GM12878 (cell line): ENCODE results near the gene TEX2. TPM values are rescaled to one million over a fixed set of nuclear protein-coding genes. Genes with fewer than 3 reads are reported as not detected.
A peak's percentile ranks its signal among the peaks of the same experiment; 100 is the strongest.

Experiments
- BHLHE40 ChIP-seq, 2 experiments: fragments of 450-650 bp in 1 of 2; IDR thresholded peaks; 2 replicates each; pipeline ENCODE4 v1.6.1; 2011 to 2017; ENCODE audit warnings: low read depth in 2 of 2, borderline replicate concordance in 1 of 2, improper control_type of control experiment in 1 of 2, low read length in 1 of 2, mild to moderate bottlenecking in 1 of 2
- EP300 ChIP-seq, 2 experiments: fragments of 150-350 bp in 1 of 2; IDR thresholded peaks; 2 replicates each; pipeline ENCODE4 v1.6.1; 2011 to 2012; ENCODE audit warnings: low read depth in 2 of 2, low read length in 2 of 2, borderline replicate concordance in 1 of 2, improper control_type of control experiment in 1 of 2, inconsistent platforms in 1 of 2; ENCODE audit not compliant: control insufficient read depth in 1 of 2
- MEF2B ChIP-seq: fragments of 450-650 bp; IDR thresholded peaks from 2 replicates; pipeline ENCODE4 v1.6.1; 2018; ENCODE audit warnings: mild to moderate bottlenecking, moderate library complexity; ENCODE audit not compliant: partially characterized antibody, poor library complexity, severe bottlenecking
- PAX5 ChIP-seq: IDR thresholded peaks from 2 replicates; pipeline ENCODE4 v1.6.1; 2011; ENCODE audit warnings: low read depth, low read length, borderline replicate concordance
- RAD21 ChIP-seq: IDR thresholded peaks from 2 replicates; pipeline ENCODE4 v1.6.1; 2011; ENCODE audit warnings: mild to moderate bottlenecking, low read depth, low read length, moderate library complexity; ENCODE audit not compliant: insufficient read depth
- SMC3 ChIP-seq: IDR thresholded peaks from 2 replicates; pipeline ENCODE4 v1.6.1; 2011; ENCODE audit warnings: low read length, improper control_type of control experiment, borderline replicate concordance
- ZZZ3 ChIP-seq: IDR thresholded peaks from 2 replicates; pipeline ENCODE4 v1.6.1; 2011; ENCODE audit warnings: low read depth; ENCODE audit not compliant: control insufficient read depth, insufficient read length
- polyA plus RNA-seq, 11 experiments: library from polyadenylated mRNA; depleted of rRNA in 4 of 11; unstranded in 6 of 11; stranded (reverse) in 5 of 11; fragments of >200 nt; fragmentation: Nextera tagmentation in 4 of 11; fragmentation: Illumina TruSeq in 1 of 11; extraction: Ambion mirVana in 4 of 11; extraction: Trizol in 1 of 11; gene quantifications; 1 replicate in 1 of 11; 2 replicates in 10 of 11; pipeline versions ENCODE4 v1.2.1 to v1.2.3, GENCODE V29; 2011 to 2016; ENCODE audit warnings: inconsistent platforms in 2 of 11, missing spikeins in 2 of 11, low read depth in 1 of 11
- total RNA-seq, 4 experiments: library from RNA; depleted of rRNA in 3 of 4; stranded (reverse); fragments of >200 nt in 3 of 4; fragmentation: Illumina TruSeq in 1 of 4; extraction: Trizol in 1 of 4; gene quantifications; 2 replicates each; pipeline versions ENCODE4 v1.2.1 to v1.2.3, GENCODE V29; 2013 to 2021
- TF ChIP-seq, protein P1 (sequence below), 3 experiments: IDR thresholded peaks in 2 of 3; conservative IDR thresholded peaks in 1 of 3; 2 replicates each; pipeline ENCODE4 v1.5.1; 2011; ENCODE audit warnings: low read depth in 3 of 3, low read length in 3 of 3, mild to moderate bottlenecking in 3 of 3, control low read depth in 2 of 3, moderate library complexity in 2 of 3, inconsistent platforms in 1 of 3, mixed read lengths in 1 of 3; ENCODE audit not compliant: control insufficient read depth in 2 of 3, insufficient read depth in 1 of 3; ENCODE audit errors: extremely low read depth in 1 of 3
- TF ChIP-seq, protein P2 (sequence below): fragments of 450-650 bp; IDR thresholded peaks from 2 replicates; pipeline ENCODE4 v1.6.1; 2016; ENCODE audit warnings: mild to moderate bottlenecking
- TF ChIP-seq, protein P3 (sequence below): fragments of 450-650 bp; IDR thresholded peaks from 2 replicates; pipeline ENCODE4 v1.6.1; 2018; ENCODE audit warnings: borderline replicate concordance, mild to moderate bottlenecking; ENCODE audit not compliant: partially characterized antibody

TEX2 gene
- total and polyA plus RNA-seq, 10 of the 15 experiments (the other 5 are each of a cell fraction or from before 2014, with no cell fraction given), result 3.8 to 19.9 (median 15.8) TPM

DNA sequence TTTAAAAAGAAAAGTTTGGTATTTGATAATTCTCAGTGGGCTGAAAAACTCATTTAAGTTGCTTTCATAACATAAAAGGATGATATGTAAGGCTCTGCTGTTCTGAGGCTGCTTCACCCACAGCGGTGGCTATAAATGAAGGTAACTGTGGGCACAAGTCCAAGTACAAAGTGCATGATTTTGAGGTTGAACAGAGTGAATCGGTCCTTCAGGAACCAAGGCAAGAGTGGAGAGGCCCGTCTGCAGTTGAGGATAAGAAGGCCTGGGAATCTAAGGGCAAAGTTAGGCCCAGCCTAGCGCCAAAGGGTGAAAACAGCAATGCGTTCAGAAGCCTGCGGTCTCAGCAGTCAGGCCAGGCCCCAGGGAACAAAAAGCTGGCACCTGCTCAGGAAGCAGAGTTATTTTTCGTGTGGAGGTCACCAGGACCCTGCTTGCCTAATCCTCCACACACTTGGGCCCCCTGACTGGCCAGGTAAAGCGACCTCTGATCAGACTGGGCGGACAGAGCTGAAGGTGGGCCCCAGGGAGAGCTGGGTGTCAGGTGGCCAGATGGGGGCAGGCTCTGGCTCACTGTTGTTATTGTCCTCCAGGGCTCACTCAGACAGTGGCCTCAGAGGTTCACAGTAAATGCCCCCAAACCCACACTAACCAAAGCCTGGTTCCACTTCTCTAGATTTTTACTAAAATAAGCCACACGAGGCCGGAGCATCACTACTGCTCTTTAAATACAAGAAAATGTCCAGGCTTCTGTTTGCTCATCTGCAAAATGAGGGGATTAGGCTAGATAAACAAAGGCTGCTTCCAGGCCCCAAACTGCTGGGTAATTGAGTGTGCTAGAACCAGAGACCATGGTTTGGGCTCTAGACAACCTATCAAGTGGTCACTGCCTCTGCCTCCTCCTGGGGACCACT is 46.5 kb downstream of the TEX2 start (continued):
- TF ChIP-seq SMC3 (peak; percentile 20; the same call in 1 of the 2 replicates), MEF2B (peak; percentile 35), PAX5 (peak; percentile 22; the same call in 1 of the 2 replicates), ZZZ3 (no peak), EP300 (IDR thresholded peaks at IDR 0.05; ENCODE audit: borderline replicate concordance in 1 of 2, control insufficient read depth in 1 of 2, low read depth in 2 of 2, low read length in 2 of 2) (0 out of 4 replicates have a peak, but pooled peaks of 1 of the 2 experiments have one; percentile 33), RAD21 (peak; percentile 39; the same call in 1 of the 2 replicates), BHLHE40 (IDR thresholded peaks at IDR 0.05; ENCODE audit: borderline replicate concordance in 1 of 2, low read depth in 2 of 2, low read length in 1 of 2) (peak in 1 of 2 experiments; percentile 12; a peak in 1 of 4 replicates)
- TF ChIP-seq, protein P1, sequence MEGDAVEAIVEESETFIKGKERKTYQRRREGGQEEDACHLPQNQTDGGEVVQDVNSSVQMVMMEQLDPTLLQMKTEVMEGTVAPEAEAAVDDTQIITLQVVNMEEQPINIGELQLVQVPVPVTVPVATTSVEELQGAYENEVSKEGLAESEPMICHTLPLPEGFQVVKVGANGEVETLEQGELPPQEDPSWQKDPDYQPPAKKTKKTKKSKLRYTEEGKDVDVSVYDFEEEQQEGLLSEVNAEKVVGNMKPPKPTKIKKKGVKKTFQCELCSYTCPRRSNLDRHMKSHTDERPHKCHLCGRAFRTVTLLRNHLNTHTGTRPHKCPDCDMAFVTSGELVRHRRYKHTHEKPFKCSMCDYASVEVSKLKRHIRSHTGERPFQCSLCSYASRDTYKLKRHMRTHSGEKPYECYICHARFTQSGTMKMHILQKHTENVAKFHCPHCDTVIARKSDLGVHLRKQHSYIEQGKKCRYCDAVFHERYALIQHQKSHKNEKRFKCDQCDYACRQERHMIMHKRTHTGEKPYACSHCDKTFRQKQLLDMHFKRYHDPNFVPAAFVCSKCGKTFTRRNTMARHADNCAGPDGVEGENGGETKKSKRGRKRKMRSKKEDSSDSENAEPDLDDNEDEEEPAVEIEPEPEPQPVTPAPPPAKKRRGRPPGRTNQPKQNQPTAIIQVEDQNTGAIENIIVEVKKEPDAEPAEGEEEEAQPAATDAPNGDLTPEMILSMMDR (IDR thresholded peaks at IDR 0.05 in 2 of 3, conservative IDR thresholded peaks at IDR 0.05 in 1 of 3; ENCODE audit: control insufficient read depth in 2 of 3, extremely low read depth in 1 of 3, insufficient read depth in 1 of 3, low read depth in 3 of 3, low read length in 3 of 3), result peak; percentile 35 to 42 (median 40); a peak in 5 of 6 replicates
- TF ChIP-seq, protein P2, sequence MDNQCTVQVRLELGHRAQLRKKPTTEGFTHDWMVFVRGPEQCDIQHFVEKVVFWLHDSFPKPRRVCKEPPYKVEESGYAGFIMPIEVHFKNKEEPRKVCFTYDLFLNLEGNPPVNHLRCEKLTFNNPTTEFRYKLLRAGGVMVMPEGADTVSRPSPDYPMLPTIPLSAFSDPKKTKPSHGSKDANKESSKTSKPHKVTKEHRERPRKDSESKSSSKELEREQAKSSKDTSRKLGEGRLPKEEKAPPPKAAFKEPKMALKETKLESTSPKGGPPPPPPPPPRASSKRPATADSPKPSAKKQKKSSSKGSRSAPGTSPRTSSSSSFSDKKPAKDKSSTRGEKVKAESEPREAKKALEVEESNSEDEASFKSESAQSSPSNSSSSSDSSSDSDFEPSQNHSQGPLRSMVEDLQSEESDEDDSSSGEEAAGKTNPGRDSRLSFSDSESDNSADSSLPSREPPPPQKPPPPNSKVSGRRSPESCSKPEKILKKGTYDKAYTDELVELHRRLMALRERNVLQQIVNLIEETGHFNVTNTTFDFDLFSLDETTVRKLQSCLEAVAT, result peak; percentile 57
- TF ChIP-seq, protein P3, sequence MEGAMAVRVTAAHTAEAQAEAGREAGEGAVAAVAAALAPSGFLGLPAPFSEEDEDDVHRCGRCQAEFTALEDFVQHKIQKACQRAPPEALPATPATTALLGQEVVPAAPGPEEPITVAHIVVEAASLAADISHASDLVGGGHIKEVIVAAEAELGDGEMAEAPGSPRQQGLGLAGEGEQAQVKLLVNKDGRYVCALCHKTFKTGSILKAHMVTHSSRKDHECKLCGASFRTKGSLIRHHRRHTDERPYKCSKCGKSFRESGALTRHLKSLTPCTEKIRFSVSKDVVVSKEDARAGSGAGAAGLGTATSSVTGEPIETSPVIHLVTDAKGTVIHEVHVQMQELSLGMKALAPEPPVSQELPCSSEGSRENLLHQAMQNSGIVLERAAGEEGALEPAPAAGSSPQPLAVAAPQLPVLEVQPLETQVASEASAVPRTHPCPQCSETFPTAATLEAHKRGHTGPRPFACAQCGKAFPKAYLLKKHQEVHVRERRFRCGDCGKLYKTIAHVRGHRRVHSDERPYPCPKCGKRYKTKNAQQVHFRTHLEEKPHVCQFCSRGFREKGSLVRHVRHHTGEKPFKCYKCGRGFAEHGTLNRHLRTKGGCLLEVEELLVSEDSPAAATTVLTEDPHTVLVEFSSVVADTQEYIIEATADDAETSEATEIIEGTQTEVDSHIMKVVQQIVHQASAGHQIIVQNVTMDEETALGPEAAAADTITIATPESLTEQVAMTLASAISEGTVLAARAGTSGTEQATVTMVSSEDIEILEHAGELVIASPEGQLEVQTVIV, result no peak
